Loucy (cell line): ENCODE results near the gene WWC1.

Experiments
- H2AFZ ChIP-seq: fragments of 200-600 bp; sonication (generic); 2 replicates; pipeline ENCODE4 v1.6.0; 2016; ENCODE audit warnings: antibody characterized with exemption, mild to moderate bottlenecking, low read length, moderate library complexity
- H3F3A ChIP-seq: fragments of 200-600 bp; 2 replicates; pipeline ENCODE4 v1.6.0; 2016; ENCODE audit warnings: antibody characterized with exemption, low read depth, mild to moderate bottlenecking
- H3K27me3 ChIP-seq: fragments of 200-600 bp; sonication (generic); 2 replicates; pipeline ENCODE4 v1.6.1; 2014; ENCODE audit warnings: low read length, mild to moderate bottlenecking; ENCODE audit not compliant: insufficient read depth, poor library complexity, severe bottlenecking
- H3K36me3 ChIP-seq: fragments of 200-600 bp; sonication (generic); 2 replicates; pipeline ENCODE4 v1.6.1; 2016; ENCODE audit warnings: low read length; ENCODE audit not compliant: insufficient read depth
- H3K4me1 ChIP-seq: fragments of 200-600 bp; sonication (generic); 2 replicates; pipeline ENCODE4 v1.5.1; 2014; ENCODE audit warnings: low read length, mild to moderate bottlenecking; ENCODE audit not compliant: insufficient read depth, poor library complexity, severe bottlenecking
- H3K4me2 ChIP-seq: fragments of 200-600 bp; sonication (generic); 2 replicates; pipeline ENCODE4 v1.6.0; 2014; ENCODE audit warnings: antibody characterized with exemption, low read length, low read depth, mild to moderate bottlenecking; ENCODE audit not compliant: poor library complexity, severe bottlenecking
- H3K4me3 ChIP-seq: fragments of 200-600 bp; sonication (generic); 2 replicates; pipeline ENCODE4 v1.5.1; 2014; ENCODE audit warnings: low read length, mild to moderate bottlenecking, mixed read lengths; ENCODE audit not compliant: poor library complexity, severe bottlenecking
- H3K79me2 ChIP-seq: fragments of 200-600 bp; sonication (generic); 2 replicates; pipeline ENCODE4 v1.6.1; 2014; ENCODE audit warnings: low read length; ENCODE audit not compliant: insufficient read depth
- H3K9ac ChIP-seq: fragments of 200-600 bp; sonication (generic); 2 replicates; pipeline ENCODE4 v1.6.0; 2014; ENCODE audit warnings: mild to moderate bottlenecking, low read depth, low read length, moderate library complexity; ENCODE audit not compliant: poor library complexity, severe bottlenecking
- H3K9me2 ChIP-seq: fragments of 200-600 bp; sonication (generic); replicated peaks from 2 replicates; pipeline ENCODE4 v1.6.1; 2016; ENCODE audit warnings: low read depth, low read length, mixed read lengths
- H3K9me3 ChIP-seq: fragments of 200-600 bp; sonication (generic); 2 replicates; pipeline ENCODE4 v1.6.1; 2014; ENCODE audit warnings: mild to moderate bottlenecking, antibody characterized with exemption, low read length, low read depth; ENCODE audit not compliant: insufficient read depth
- H4K20me1 ChIP-seq: fragments of 200-600 bp; sonication (generic); 2 replicates; pipeline ENCODE4 v1.6.0; 2014; ENCODE audit warnings: antibody characterized with exemption, low read length, mild to moderate bottlenecking; ENCODE audit not compliant: insufficient read depth, poor library complexity, severe bottlenecking
- CTCF ChIP-seq: fragments of 200-600 bp; sonication (generic); conservative IDR thresholded peaks from 2 replicates; pipeline ENCODE4 v1.5.1; 2014; ENCODE audit warnings: mild to moderate bottlenecking, antibody characterized with exemption, low read length
- EZH2phosphoT487 ChIP-seq: fragments of 200-600 bp; IDR thresholded peaks from 2 replicates; pipeline ENCODE4 v1.6.1; 2018; ENCODE audit warnings: antibody characterized with exemption, mild to moderate bottlenecking, moderate library complexity, borderline replicate concordance

The WWC1 gene

GRCh38 chr5:168354397-168354796, 63.0 kb downstream of the WWC1 start:
- Histone ChIP-seq H3K9me3 (no peaks in the 10 kb centered on the region), H3K4me2 (no peak overlapping the region), H3K9me2 (no peaks in the 10 kb centered on the region), H3K9ac (no peak overlapping the region), H3K27me3 (no peaks in the 10 kb centered on the region), H3K4me1 (no peaks in the 10 kb centered on the region), H3K79me2 (no peaks in the 10 kb centered on the region), H3F3A (no peaks in the 10 kb centered on the region), H3K4me3 (no peak overlapping the region), H2AFZ (no peak overlapping the region), H3K36me3 (no peaks in the 10 kb centered on the region), H4K20me1 (no peaks in the 10 kb centered on the region)
- TF ChIP-seq EZH2phosphoT487 (no peak), CTCF (no peak)

- TF ChIP-seq EZH2phosphoT487 (no peak), CTCF (no peak)
- no peak overlapping the region for H3K4me2 ChIP-seq
- H3K79me2 ChIP-seq = no peaks in the 10 kb centered on the region
- H3K9me2 ChIP-seq = no peaks in the 10 kb centered on the region
- no peaks in the 10 kb centered on the region for H3K9me3 ChIP-seq
- H3F3A ChIP-seq = no peaks in the 10 kb centered on the region
- H3K9ac ChIP-seq = no peak overlapping the region
- no peaks in the 10 kb centered on the region for H3K36me3 ChIP-seq
- no peak overlapping the region for H2AFZ ChIP-seq
- no peaks in the 10 kb centered on the region for H3K4me1 ChIP-seq
- H3K4me3 ChIP-seq = no peak overlapping the region
- no peaks in the 10 kb centered on the region for H3K27me3 ChIP-seq
- H4K20me1 ChIP-seq = no peaks in the 10 kb centered on the region
Observed at GRCh38 chr5:168356171-168356570, 64.7 kb downstream of the WWC1 start.

- TF ChIP-seq CTCF = no peak
- TF ChIP-seq EZH2phosphoT487 = no peak
- no peaks in the 10 kb centered on the region for H3K36me3 ChIP-seq
- no peaks in the 10 kb centered on the region for H4K20me1 ChIP-seq
- H3K4me1 ChIP-seq = no peaks in the 10 kb centered on the region
- no peaks in the 10 kb centered on the region for H3K9me2 ChIP-seq
- H3K27me3 ChIP-seq = no peaks in the 10 kb centered on the region
- H3K4me3 ChIP-seq = no peak overlapping the region
- H3K4me2 ChIP-seq = no peak overlapping the region
- H3K9ac ChIP-seq = no peak overlapping the region
- no peaks in the 10 kb centered on the region for H3K79me2 ChIP-seq
- H2AFZ ChIP-seq = no peak overlapping the region
- no peaks in the 10 kb centered on the region for H3K9me3 ChIP-seq
- H3F3A ChIP-seq = no peaks in the 10 kb centered on the region
Observed at GRCh38 chr5:168356592-168356991, 65.1 kb downstream of the WWC1 start.
